PC-3 (cell line): ENCODE measurements around the gene TTC7B.

ENCODE experiments used
- EZH2 ChIP-seq: fragments of 300-600 bp; sonication (generic); IDR thresholded peaks from one replicate; pipeline ENCODE4 v1.6.1; 2017; ENCODE audit warnings: antibody characterized with exemption, mild to moderate bottlenecking, low read length; ENCODE audit not compliant: unreplicated experiment
- TF ChIP-seq, protein P1 (sequence below): fragments of 300-600 bp; sonication (generic); conservative IDR thresholded peaks from 2 replicates; pipeline ENCODE4 v1.5.1; 2017; ENCODE audit warnings: antibody characterized with exemption, low read depth, mild to moderate bottlenecking, low read length

DNA sequence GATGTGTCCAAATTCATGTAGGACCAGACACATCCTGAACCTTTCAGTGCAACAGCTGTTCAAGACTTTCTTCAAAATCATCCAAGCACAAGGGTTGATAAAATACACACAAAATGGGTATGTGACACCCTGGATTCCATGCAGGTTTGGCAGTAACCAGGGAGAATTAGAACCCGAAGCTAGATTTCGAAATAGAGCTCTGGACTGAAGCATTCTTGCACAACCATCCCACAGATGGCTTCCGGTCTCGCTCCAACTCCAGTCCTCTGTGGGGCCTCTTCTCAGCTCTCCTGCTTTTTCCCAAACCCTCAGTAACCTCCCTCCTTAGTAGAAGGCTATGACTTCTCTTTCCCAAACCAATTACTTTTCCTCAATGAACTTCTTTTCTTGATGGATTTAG lies 171.3 kb downstream of the TTC7B start:
- TF ChIP-seq, protein P1, sequence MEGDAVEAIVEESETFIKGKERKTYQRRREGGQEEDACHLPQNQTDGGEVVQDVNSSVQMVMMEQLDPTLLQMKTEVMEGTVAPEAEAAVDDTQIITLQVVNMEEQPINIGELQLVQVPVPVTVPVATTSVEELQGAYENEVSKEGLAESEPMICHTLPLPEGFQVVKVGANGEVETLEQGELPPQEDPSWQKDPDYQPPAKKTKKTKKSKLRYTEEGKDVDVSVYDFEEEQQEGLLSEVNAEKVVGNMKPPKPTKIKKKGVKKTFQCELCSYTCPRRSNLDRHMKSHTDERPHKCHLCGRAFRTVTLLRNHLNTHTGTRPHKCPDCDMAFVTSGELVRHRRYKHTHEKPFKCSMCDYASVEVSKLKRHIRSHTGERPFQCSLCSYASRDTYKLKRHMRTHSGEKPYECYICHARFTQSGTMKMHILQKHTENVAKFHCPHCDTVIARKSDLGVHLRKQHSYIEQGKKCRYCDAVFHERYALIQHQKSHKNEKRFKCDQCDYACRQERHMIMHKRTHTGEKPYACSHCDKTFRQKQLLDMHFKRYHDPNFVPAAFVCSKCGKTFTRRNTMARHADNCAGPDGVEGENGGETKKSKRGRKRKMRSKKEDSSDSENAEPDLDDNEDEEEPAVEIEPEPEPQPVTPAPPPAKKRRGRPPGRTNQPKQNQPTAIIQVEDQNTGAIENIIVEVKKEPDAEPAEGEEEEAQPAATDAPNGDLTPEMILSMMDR, result no peak
- no peak for TF ChIP-seq EZH2
